NCI-H82 treated with DMSO at 0.1 percent for 48 hours (cell line): ENCODE measurements around the gene LEP.
"Not testable (repeated sequence)": the region's sequence is repeated elsewhere in the genome, so short reads cannot be mapped to it uniquely, and the experiment has no call there.

Experiments used
- DNase-seq: peaks from one replicate; lab custom pipeline; 2025; ENCODE audit not compliant: unreplicated experiment; lab: John Stamatoyannopoulos, UW

LEP gene

DNA sequence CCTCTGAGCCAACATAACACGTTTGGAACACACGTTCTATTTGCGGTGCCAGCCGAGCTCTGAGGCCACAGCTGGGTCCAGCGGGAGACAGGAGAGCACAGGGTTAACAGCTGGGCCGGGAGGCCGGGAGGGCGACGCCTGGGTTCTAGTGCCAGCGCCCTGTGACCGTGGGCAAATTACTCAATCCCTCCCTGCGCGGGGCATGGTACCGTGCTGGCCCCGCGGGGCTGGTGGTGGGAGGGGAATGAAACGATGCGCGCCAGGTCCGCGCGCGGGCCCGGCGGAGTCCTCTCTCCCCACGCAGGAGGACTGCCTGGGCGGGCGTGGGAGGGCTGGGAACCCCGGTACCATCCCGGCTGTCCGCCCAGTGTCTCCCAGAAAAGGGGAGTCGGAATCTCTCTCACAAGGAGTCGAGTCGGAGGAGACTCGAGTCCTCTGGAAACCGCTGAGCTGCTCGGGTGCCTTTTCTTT, 30.4 kb downstream of the LEP start:
- DNase-seq, result no peak

DNA sequence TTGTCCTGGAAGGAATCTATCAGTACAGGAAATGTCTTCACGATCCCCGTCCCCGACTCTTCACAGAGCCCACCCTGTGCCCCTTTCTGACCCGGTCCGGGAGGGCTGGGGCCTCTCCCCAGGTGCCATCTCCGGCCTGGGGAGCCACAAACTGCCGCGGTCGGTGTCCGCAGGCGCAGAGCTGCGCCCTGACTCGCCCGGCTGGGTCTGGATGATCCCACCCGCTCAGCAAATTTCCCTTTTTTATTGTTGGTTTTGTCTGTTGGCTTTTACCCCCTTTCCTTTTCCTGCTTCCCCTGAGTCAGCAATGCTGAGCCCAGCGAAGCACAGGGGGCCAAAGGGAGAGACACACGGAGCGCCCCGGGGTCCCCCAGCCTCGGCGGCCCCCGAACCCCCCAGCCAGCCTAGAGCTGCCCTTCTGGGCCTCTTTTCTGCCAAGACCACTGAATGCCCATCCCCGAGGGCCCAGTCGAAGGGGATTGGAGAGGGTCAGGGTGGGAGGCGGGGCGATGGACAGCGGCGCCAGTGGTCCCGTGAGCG, 30.9 kb downstream of the LEP start:
- DNase-seq, result no peak

DNA sequence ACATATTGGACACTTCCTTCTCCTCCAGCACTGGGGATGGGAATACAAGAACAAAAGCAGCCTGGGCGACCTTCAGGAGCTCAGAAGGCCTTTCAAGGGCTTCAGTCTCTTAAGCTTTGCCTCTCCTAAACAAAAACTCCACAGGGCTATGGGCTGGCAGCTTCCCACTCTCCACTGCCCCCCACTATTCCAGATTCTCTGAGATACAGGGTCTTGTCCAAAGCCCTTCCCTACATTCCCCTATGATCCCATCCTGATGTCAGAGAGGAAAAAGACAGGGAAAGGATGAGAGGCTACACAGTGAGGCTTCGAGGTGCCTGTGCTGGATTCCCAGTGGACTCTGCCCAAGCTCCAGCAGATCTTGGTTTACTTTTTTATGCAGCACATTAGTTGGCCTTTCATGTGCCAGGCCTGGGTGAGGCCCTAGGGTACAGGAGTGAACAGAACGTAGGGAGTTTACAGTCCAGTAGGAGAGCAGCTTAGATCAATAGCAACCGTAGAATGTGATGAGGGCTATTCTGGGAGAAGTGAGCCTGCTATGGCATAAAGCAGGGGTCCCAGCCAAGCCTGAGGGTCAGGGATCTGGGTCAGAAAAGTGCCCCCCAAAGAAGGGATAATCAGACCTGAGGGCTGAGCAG, 33.3 kb downstream of the LEP start:
- no peak for DNase-seq

DNA sequence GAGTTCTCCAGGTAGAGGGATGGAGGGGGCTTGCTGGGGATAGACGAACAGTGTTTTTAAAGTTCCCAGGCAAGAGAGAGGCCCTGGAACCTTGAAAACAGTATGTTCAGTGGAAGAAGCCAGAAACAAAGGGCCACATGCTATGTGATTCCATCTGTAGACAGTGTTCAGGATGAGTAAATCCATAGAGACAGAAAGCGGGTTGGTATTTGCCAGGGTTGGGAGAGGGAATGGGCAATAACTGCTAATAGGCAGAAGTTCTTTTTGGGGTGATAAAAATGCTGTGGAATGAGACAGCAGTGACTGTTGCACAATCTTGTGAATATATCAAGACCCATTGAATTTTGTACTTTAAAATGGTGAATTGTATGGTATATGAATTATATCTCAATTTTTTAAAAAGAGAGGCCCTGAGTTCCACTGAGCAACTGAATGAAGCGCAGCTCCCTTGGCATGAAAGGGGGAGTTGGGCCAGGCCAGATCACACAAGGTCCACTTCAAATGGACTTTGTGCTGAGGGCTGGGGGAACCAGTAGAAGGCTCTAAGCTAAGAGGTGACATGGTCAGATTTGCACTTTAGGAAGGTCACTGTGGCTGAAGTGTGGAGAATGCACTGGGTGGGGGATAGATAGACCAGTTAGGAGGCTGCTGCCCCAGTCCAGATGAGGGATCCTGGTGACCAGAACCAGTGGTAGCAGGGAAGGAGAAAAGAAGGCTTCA, 34.0 kb downstream of the LEP start:
- no peak for DNase-seq

DNA sequence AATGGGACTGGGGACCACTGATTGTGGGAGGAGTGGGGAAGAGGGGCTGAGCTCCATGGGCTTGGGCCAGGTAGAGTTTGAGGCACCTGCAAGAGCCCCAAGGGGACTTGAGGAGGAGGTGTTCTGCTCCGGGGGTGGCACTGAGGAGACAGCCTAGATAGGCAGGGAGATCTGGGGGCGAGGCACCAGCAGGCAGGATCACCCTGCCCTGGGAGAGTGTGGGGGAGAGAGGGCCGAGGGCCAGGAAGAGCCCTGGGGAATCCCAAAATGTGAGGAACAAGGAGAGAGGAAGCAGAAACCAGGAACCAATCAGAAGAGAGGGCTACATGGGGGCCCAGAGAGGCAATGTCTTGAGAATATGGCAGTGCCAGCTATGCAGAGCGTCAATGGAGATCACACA, 34.6 kb downstream of the LEP start:
- DNase-seq, result no peak

DNA sequence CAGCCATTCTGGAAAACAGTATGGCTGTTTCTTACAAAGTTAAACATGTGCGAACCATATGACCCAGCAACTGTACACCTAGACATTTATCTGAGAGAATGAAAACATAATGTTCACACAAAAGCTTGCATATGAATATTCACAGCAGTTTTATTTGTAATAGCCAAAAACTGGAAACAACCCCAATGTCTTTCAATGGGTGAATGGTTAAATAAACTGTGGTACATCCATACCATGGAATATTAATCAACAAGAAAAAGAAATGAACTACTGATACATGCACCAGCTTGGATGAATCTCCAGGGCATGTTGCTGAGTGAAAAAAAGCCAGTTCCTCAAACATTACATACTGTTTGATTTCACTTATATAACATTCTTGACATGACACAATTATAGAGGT, 37.3 kb downstream of the LEP start:
- DNase-seq, result no peak

DNA sequence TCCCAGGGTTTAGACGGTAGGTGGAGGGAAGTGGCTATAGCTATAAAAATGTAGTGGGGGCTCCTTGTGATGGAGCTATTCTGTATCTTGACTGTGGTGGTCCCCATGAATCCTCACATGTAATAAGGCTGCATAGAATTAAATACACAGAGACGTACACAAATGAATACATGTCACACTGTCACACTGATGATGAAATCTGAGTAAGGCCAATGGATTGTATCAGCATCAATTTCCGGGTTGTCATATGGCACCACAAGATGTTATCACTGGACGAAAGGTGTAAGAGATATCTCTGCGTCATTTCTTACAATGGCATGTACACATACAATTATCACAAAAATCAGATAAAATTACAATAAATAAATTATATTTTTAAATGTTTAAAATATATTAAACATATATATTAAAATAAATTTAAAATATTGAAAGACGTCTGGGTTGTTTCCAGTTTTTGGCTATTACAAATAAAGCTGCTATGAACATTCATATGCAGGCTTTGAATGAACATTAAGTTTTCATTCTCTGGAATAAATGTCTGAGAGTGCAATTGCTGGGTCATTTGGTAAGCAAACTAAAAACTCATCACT, 38.1 kb downstream of the LEP start:
- no peak for DNase-seq

DNA sequence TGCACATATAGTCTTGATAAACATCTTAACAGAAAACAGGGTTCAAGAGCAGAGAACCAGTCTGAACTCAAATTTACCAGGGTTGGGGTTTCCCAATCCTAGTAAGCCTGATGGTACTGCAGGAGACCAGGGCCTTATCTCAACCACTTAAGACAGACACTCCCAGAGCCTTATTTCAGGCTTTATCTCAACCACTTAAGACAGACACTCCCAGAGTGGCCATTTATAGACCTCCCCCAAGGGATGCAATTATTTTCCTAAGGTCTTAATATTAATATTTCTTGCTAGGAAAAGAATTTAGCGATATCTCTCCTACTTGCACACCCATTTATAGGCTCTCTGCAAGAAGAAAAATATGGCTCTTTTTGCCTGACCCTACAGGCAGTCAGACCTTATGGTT, 39.4 kb downstream of the LEP start:
- not testable (repeated sequence) for DNase-seq

DNA sequence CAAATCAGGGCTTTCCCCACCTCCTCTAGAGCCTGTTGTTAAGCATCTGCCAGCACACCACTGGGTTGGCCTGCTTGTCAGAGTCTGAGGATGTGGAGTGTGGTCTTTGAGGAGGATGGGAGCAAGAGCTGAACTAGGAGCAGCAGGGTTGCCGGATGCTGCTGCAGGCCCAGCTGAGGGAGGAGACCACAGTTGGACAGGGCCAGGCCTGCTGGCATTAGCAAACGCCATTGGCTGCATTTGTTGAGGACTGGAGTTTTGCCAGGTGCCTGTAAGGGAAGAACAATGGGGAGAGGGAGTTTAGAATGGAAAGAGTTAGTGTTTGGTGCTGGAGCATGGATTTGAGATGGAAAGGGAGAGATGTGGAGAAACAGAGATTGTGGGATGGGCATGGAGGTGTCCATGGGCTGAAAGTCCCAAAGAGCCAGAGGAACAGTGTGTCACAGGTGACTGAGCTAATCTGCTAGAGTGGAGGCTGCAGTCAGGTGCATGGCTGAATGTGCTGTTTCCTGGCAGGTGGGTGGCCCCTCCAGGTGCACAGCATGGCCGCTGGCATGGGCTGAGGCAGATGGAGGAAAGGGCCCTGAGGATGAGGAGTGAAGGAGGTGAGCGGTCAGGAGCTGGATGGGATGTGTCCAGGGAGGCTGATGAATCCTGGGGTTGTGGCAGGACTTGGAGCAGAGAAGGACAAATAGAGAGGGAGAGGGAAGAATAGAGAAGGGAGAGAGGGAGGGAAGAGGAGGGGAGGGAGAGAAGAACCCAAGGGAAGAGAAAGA, 40.7 kb downstream of the LEP start:
- no peak for DNase-seq

DNA sequence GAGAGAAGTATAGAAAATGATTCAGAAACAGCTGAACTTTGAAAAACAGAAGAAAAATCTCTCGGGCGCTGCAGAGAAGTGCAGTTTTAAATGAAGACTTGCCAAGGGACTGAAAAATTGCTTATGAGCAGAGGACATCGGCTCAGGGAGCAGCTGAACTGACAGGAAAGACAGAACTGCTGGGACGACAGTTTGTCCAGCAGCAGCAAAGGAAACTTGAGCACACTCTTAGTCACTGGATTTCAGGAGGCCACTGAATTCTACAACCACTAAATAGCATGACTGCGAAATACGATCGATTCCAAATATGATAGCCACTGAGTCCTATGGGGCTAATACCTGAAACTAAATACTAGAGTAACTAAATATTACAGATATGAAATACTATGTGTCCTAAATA, 43.0 kb downstream of the LEP start:
- no peak for DNase-seq

DNA sequence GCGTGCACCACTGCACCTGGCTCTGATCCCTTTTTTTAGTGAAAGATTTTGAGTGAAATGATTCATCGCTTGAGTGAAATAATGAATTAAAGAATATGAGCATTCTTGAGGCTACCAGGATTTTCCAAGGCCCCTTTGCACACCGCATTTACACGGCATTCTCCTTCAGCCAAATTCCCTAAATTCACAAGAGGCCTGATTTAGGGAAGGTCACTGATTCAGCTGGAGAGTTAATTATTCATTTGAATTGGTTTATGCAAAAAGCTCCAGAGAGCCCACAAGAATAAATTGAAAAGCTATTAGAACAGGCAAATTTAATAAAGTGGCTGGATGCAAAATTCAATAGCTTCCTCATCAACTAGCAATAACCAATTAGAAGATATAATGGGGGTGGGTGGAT, 46.5 kb downstream of the LEP start:
- DNase-seq, result no peak

DNA sequence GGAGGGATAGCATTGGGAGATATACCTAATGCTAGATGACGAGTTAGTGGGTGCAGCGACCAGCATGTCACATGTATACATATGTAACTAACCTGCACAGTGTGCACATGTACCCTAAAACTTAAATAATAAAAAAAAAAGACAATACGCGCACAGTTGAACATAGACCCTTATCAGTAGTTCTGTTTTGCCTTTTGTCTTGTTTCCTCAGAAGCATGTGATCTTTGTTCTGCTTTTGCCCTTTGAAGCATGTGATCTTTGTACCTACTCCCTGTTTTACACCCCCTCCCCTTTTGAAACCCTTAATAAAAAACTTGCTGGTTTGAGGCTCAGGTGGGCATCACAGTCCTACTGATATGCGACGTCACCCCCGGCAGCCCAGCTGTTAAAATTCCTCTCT, 56.9 kb downstream of the LEP start:
- DNase-seq, result not testable (repeated sequence)

DNA sequence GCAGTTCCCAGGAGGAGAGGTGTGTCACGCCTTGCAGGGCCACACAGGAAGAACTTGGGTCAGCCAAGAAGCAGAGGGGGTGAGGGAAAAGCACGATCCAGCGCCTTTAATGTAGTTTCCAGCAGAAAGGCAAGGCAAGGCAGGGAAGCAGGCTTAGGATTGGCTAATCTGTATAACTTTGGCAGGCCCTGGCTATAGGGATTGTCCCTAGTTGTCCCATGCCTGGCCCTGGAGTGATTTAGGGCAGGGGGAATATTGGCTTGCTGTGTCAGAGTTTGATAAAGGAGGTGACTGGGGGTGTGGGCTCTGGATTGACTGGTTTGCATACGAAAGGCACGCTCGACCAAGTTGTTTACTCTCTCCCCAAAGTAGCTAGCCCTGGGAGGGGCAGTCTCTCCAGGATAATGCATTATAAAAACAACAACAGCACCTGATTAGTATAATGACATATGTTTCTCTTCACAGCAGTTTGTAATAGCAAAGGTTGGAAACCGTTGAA, 58.1 kb downstream of the LEP start:
- DNase-seq, result no peak

DNA sequence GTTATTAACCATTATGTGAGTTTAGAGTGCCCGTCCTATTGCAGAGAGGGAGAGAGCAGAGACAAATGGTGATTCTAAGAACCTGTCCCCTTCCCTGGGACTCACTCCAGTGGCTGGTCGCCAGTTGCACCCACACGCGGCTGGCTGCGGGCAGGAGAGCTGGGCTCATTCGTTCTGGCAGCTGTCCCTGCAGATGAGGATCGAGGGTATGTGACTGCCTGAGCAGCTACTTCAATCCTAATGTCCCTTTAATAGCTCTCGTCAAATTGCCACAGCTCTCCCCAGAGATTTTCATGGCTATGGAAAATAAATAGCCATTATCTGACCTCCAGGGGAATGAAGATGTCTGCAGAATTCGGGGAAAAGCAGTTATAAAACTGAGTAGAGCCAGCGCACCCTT, 61.1 kb downstream of the LEP start:
- no peak for DNase-seq

DNA sequence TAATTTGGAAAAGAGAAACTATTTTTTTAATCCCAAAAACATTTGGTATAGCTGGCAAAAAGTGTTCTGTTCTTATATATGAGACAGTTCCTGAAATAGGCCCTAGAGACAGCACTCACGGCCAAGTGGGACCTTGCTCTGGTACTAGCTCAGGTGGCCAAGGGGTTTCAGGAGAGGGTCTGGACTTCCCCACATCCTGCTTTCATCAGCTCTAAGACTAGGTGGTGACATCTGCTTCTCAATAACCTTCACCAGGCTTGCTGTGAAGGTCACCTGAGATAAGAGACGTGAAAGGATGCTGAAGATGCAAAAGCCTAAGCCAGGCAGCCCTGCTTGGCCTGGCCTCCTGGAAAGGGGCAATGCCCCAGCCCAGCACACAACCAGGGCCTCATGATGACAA, 62.1 kb downstream of the LEP start:
- DNase-seq, result no peak

DNA sequence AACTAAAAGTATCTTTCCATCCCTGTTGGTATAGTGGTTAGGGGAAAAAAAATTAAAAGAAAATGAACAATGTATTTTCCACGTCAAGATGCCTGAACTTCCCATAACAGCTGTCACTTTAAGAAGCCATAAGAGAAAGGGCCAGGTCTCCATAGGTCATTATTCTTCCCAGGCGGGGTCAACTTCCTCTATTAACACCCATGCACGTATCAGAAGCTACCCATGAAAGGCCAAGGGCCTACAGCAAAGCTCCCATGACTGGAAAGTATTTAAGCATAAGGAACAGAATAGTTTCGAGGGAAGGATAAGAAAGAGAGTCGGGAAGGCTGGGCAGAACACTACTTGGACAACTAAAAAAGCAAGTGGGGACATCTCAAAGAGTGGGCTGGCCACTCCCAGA, 62.6 kb downstream of the LEP start:
- no peak for DNase-seq

DNA sequence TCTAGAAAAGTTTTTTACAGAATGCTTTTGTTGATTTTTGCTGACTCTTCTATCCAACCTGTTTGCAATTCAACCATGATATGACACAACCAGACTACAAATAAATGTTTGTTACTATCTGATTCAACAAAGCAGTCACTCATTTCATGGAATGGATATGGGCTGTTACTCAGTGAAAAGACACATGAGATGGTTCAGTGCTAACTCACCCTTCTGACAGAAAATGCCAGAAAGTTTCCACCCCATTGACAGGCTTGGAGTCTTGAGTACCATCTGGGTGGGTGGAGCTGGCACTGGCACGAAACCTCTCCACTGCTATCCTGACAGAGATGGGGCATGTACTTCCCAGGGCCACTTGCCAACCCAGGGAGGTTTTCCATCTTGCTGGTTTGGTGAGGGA, 63.1 kb downstream of the LEP start:
- no peak for DNase-seq

DNA sequence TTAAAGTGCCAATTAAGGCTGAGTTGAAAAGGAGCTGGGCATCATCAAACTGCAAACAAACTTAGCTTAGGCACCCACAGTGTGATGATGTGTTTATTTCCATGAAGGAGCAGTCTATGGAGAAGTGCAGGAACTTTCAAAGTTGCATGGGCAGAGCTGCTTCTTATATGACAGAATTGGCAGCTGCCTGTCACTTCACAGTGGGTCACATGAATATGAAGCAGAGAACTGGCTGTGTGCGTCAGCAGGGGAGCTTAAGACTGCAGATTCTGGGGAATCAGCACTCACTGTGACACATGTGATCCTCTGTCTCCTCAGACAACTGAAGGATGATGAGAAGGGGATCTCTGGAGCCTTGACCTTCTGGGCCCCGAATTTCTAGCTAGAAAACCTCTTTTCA, 66.0 kb downstream of the LEP start:
- DNase-seq, result no peak
